HepG2 (cell line): ENCODE measurements around the gene FBXL12. TPM values are rescaled to one million over a fixed set of nuclear protein-coding genes. Genes with fewer than 3 reads are reported as not detected.

Experiments used
- ATAC-seq: fragments of 200-7000 bp; cut with Tn5 transposase; 3 replicates; pipeline ENCODE4 v1.9.1; 2020; ENCODE audit warnings: mild to moderate bottlenecking, moderate library complexity
- BruUV-seq: library from RNA; stranded (reverse); fragments of 400-500 nt; replicated peaks from 2 replicates; lab custom pipeline; 2021; lab: Mats Ljungman, UMichigan
- CTCF ChIA-PET: fragments of 300-600 bp; formaldehyde crosslinking; extraction: SDS; loops from one replicate; lab custom pipeline; 2021; ENCODE audit warnings: low total read pairs, inconsistent platforms, low intra/inter-chr PET ratio; lab: Yijun Ruan, JAX
- POLR2A ChIA-PET: fragments of 350-600 bp; sonication (Branson Sonifier 250); formaldehyde crosslinking; loops from one replicate; lab custom pipeline; 2020; ENCODE audit warnings: antibody characterized with exemption, inconsistent platforms; lab: Yijun Ruan, JAX
- DNase-seq: peaks from one replicate; pipeline ENCODE4 v3.0.0-alpha.2; 2015; ENCODE audit warnings: low spot score
- FAIRE-seq: peaks from 3 replicates; lab custom pipeline; 2011; peaks lifted over from hg19 to GRCh38; lab: Jason Lieb, UNC
- H2AFZ ChIP-seq: one replicate; pipeline ENCODE4 v1.6.1; 2011; ENCODE audit warnings: low read length, inconsistent platforms
- H3K27ac ChIP-seq: fragments of 300-600 bp; 3 replicates; pipeline ENCODE4 v1.8.0; 2011; ENCODE audit warnings: mixed run types, mild to moderate bottlenecking, mixed read lengths, low read length, inconsistent platforms; ENCODE audit not compliant: insufficient read depth; ENCODE audit errors: extremely low read length
- H3K27me3 ChIP-seq, 2 experiments: fragments of 200-600 bp in 1 of 2; 2 replicates in 1 of 2; 3 replicates in 1 of 2; pipeline versions ENCODE4 v1.6.0 to v1.8.0; 2011; ENCODE audit warnings: low read length in 2 of 2, mild to moderate bottlenecking in 2 of 2, moderate library complexity in 2 of 2, inconsistent platforms in 1 of 2; ENCODE audit not compliant: insufficient read depth in 2 of 2, control insufficient read depth in 1 of 2
- H3K36me3 ChIP-seq, 2 experiments: fragments of 200-600 bp in 1 of 2; replicated peaks in 1 of 2; 2 replicates in 1 of 2; 3 replicates in 1 of 2; pipeline versions ENCODE4 v1.5.1 to v1.8.0; 2011; ENCODE audit warnings: low read length in 2 of 2, inconsistent platforms in 1 of 2; ENCODE audit not compliant: insufficient read depth in 2 of 2, control insufficient read depth in 1 of 2
- H3K4me1 ChIP-seq: 2 replicates; pipeline ENCODE4 v1.5.1; 2012; ENCODE audit warnings: low read length, inconsistent platforms; ENCODE audit not compliant: insufficient read depth
- H3K4me2 ChIP-seq: 2 replicates; pipeline ENCODE4 v1.6.0; 2011; ENCODE audit warnings: low read depth, low read length, inconsistent platforms
- H3K4me3 ChIP-seq, 3 experiments: fragments of 200-600 bp in 1 of 3; sonication (generic), shearing (Covaris generic) in 1 of 3; replicated peaks in 1 of 3; 2 replicates each; pipeline ENCODE4 v1.5.1; 2011 to 2016; ENCODE audit warnings: low read length in 3 of 3, inconsistent platforms in 2 of 3, low read depth in 2 of 3, mild to moderate bottlenecking in 2 of 3, control low read depth in 1 of 3, mixed read lengths in 1 of 3; ENCODE audit not compliant: insufficient read depth in 1 of 3
- H3K79me2 ChIP-seq: one replicate; pipeline ENCODE4 v1.6.1; 2011; ENCODE audit warnings: low read length, inconsistent platforms; ENCODE audit not compliant: insufficient read depth
- H3K9ac ChIP-seq: 2 replicates; pipeline ENCODE4 v1.6.0; 2011; ENCODE audit warnings: mild to moderate bottlenecking, low read depth, low read length, inconsistent platforms; ENCODE audit not compliant: insufficient read depth
- H3K9me3 ChIP-seq: 2 replicates; pipeline ENCODE4 v1.5.1; 2012; ENCODE audit warnings: mild to moderate bottlenecking, low read length
- H4K20me1 ChIP-seq: 2 replicates; pipeline ENCODE4 v1.6.0; 2011; ENCODE audit warnings: inconsistent platforms, mild to moderate bottlenecking, low read length, moderate library complexity; ENCODE audit not compliant: insufficient read depth
- ARNT2 ChIP-seq: sonication (generic); formaldehyde crosslinking; IDR thresholded peaks from 2 replicates; pipeline ENCODE4 v1.8.0; 2022; ENCODE audit warnings: mild to moderate bottlenecking, low read depth, missing genetic modification reagents, moderate library complexity
- CBX1 ChIP-seq: IDR thresholded peaks from one replicate; pipeline ENCODE4 v1.6.1; 2016; ENCODE audit warnings: antibody characterized with exemption, low read depth
- CERS6 ChIP-seq: sonication (generic); formaldehyde crosslinking; IDR thresholded peaks from 2 replicates; pipeline ENCODE4 v1.5.0; 2020; ENCODE audit warnings: missing genetic modification reagents
- GLMP ChIP-seq: sonication (generic); formaldehyde crosslinking; IDR thresholded peaks from 2 replicates; pipeline ENCODE4 v1.9.0; 2021; ENCODE audit warnings: missing genetic modification reagents, mild to moderate bottlenecking, borderline replicate concordance
- MED13 ChIP-seq: sonication (generic); formaldehyde crosslinking; IDR thresholded peaks from 2 replicates; pipeline ENCODE4 v1.5.0; 2020; ENCODE audit warnings: missing genetic modification reagents
- SP2 ChIP-seq: sonication (generic); formaldehyde crosslinking; IDR thresholded peaks from 2 replicates; pipeline ENCODE4 v1.5.1; 2020; ENCODE audit warnings: mild to moderate bottlenecking, missing genetic modification reagents
- ZBTB21 ChIP-seq: sonication (generic); formaldehyde crosslinking; IDR thresholded peaks from 2 replicates; pipeline ENCODE4 v1.4.0; 2020; ENCODE audit warnings: missing genetic modification reagents
- ZNF142 ChIP-seq: sonication (generic); formaldehyde crosslinking; IDR thresholded peaks from 2 replicates; pipeline ENCODE4 v1.4.0; 2020; ENCODE audit warnings: missing genetic modification reagents
- ZNF260 ChIP-seq: sonication (generic); formaldehyde crosslinking; IDR thresholded peaks from 2 replicates; pipeline ENCODE4 v1.4.0; 2020; ENCODE audit warnings: missing genetic modification reagents, low read depth, mild to moderate bottlenecking, borderline replicate concordance
- ZNF326 ChIP-seq: sonication (generic); formaldehyde crosslinking; IDR thresholded peaks from 2 replicates; pipeline ENCODE4 v1.4.0; 2020; ENCODE audit warnings: missing genetic modification reagents, borderline replicate concordance
- ZNF333 ChIP-seq: sonication (generic); formaldehyde crosslinking; IDR thresholded peaks from 2 replicates; pipeline ENCODE4 v1.4.0; 2020; ENCODE audit warnings: mild to moderate bottlenecking, missing genetic modification reagents, borderline replicate concordance
- ZNF550 ChIP-seq: sonication (generic); formaldehyde crosslinking; IDR thresholded peaks from 2 replicates; pipeline ENCODE4 v1.4.0; 2020; ENCODE audit warnings: mild to moderate bottlenecking, missing genetic modification reagents, borderline replicate concordance
- ZNF761 ChIP-seq: sonication (generic); formaldehyde crosslinking; conservative IDR thresholded peaks from 2 replicates; pipeline ENCODE4 v1.4.0; 2020; ENCODE audit warnings: mild to moderate bottlenecking, missing genetic modification reagents
- WGBS: methylation state at CpG from one replicate; pipeline ENCODE4 v1.1.6; 2017; ENCODE audit warnings: low lambda C conversion rate; 5-methylcytosine and 5-hydroxymethylcytosine counted together
- in situ Hi-C: cut with HindIII; loops from 2 replicates; pipeline ENCODE4 v1.10.0; 2017; ENCODE audit warnings: low pct_unique_long_range_greater_than_20kb; ENCODE audit not compliant: extremely low pct_ligation_motif_present
- intact Hi-C: fragments of 100-400 bp; cut with micrococcal nuclease; formaldehyde crosslinking; loops from one replicate; pipeline ENCODE4 v1.10.0; 2022; ENCODE audit not compliant: unreplicated experiment
- polyA plus RNA-seq, 8 experiments: library from polyadenylated mRNA; depleted of rRNA in 3 of 8; stranded (reverse) in 7 of 8; unstranded in 1 of 8; fragments of >200 nt; fragmentation: Illumina TruSeq in 4 of 8; extraction: Trizol in 4 of 8; gene quantifications; 2 replicates each; pipeline versions ENCODE4 v1.2.1 to v1.2.3, GENCODE V29; 2011 to 2016; ENCODE audit warnings: low read depth in 4 of 8, missing spikeins in 1 of 8, mixed read lengths in 1 of 8; ENCODE audit not compliant: insufficient read depth in 1 of 8
- total RNA-seq, 5 experiments: library from RNA; depleted of rRNA; stranded (reverse); fragments of >200 nt; fragmentation: Illumina TruSeq; extraction: Trizol; gene quantifications; 2 replicates each; pipeline ENCODE4 v1.2.3, GENCODE V29; 2016; ENCODE audit warnings: low read depth in 1 of 5

FBXL12 gene
- total and polyA plus RNA-seq, 2 of the 13 experiments (the other 11 are each of a cell fraction or from before 2014, with no cell fraction given), result 20.4 to 23.1 TPM

GRCh38 chr19:9865732-9866501 is 47.0 kb upstream of the FBXL12 start:
- FAIRE-seq, result no peak
- H3K9me3 ChIP-seq, result no peaks in the 10 kb centered on the region
- in situ Hi-C loops, result no loop called here
- no peaks in the 10 kb centered on the region for H3K4me1 ChIP-seq
- 59% methylated on average over 16 of the region's 16 CpGs for WGBS
- no peaks in the 10 kb centered on the region for H3K36me3 ChIP-seq
- H3K9ac ChIP-seq, result no peak overlapping the region
- BruUV-seq, result no TSS peak
- no peak for ATAC-seq
- intact Hi-C loops, result no loop called here
- H3K4me3 ChIP-seq, result no peak overlapping the region
- H4K20me1 ChIP-seq, result no peaks in the 10 kb centered on the region
- no peaks in the 10 kb centered on the region for H3K79me2 ChIP-seq
- no peak for TF ChIP-seq ZNF326 (CRISPR knock-in tag)
- TF ChIP-seq ZNF761, result no peak
- TF ChIP-seq ZNF550 (CRISPR knock-in tag), result no peak
- no peak for TF ChIP-seq CERS6 (CRISPR knock-in tag)
- TF ChIP-seq ZNF333 (CRISPR knock-in tag), result no peak
- no peak for TF ChIP-seq CBX1
- TF ChIP-seq MED13 (CRISPR knock-in tag), result no peak
- no peak for TF ChIP-seq ZBTB21 (CRISPR knock-in tag)
- TF ChIP-seq GLMP (CRISPR knock-in tag), result no peak
- no peak for TF ChIP-seq ZNF142
- no peak for TF ChIP-seq ZNF260 (CRISPR knock-in tag)
- no peak for TF ChIP-seq ARNT2 (CRISPR knock-in tag)
- no peak for TF ChIP-seq SP2 (CRISPR knock-in tag)
- ChIA-PET CTCF (no interaction called here), POLR2A (no interaction called here)
- DNase-seq, result no peak
- no peak overlapping the region for H3K4me2 ChIP-seq
- H3K27ac ChIP-seq, result no peak overlapping the region
- peaks cover 3 to 23% of the 10 kb centered on the region in 2 experiments; a peak in 4 of 5 replicates for H3K27me3 ChIP-seq
- H2AFZ ChIP-seq, result no peak overlapping the region
